CD4-positive, CD25-positive, alpha-beta regulatory T cell (primary cell): ENCODE results near the gene RORB. TPM values are rescaled to one million over a fixed set of nuclear protein-coding genes. Genes with fewer than 3 reads are reported as not detected.
A peak's percentile ranks its signal among the peaks of the same experiment; 100 is the strongest.

Experiments
- ATAC-seq, 2 donors: fragments of 150-1000 bp; cut with Tn5 transposase; one replicate each; pipeline ENCODE4 v1.10.0; 2021; ENCODE audit warnings: low read depth in 2 of 2, moderate number of reproducible peaks in 2 of 2, moderate library complexity in 1 of 2
- DNase-seq, 3 donors: peaks; one replicate each; pipeline versions ENCODE4 v3.0.0 to v3.0.0-alpha.2; 2012 to 2022; ENCODE audit warnings: mixed read lengths in 1 of 3
- H3K27ac ChIP-seq: one replicate; pipeline ENCODE4 v1.7.0; 2013; ENCODE audit warnings: mild to moderate bottlenecking, low read length; ENCODE audit not compliant: insufficient read depth, poor library complexity, severe bottlenecking
- H3K27me3 ChIP-seq: one replicate; pipeline ENCODE4 v1.7.0; 2013; ENCODE audit warnings: low read length; ENCODE audit not compliant: control insufficient read depth, insufficient read depth
- H3K36me3 ChIP-seq: one replicate; pipeline ENCODE4 v1.7.0; 2013; ENCODE audit warnings: mild to moderate bottlenecking, low read length, moderate library complexity; ENCODE audit not compliant: control insufficient read depth, insufficient read depth
- H3K4me1 ChIP-seq: 2 replicates; pipeline ENCODE4 v1.7.0; 2013; ENCODE audit warnings: mild to moderate bottlenecking, low read length; ENCODE audit not compliant: insufficient read depth, control insufficient read depth, poor library complexity, severe bottlenecking
- H3K4me3 ChIP-seq: one replicate; pipeline ENCODE4 v1.7.0; 2013; ENCODE audit warnings: low read depth, mild to moderate bottlenecking, low read length, moderate library complexity
- H3K9me3 ChIP-seq, 2 experiments: 1 replicate in 1 of 2; 2 replicates in 1 of 2; pipeline ENCODE4 v1.7.0; 2013; ENCODE audit warnings: low read length in 2 of 2, mild to moderate bottlenecking in 1 of 2, moderate library complexity in 1 of 2; ENCODE audit not compliant: control insufficient read depth in 2 of 2
- H3K27ac Mint-ChIP-seq, 3 donors: one replicate each; pipeline ENCODE4 v1.8.0; 2020 to 2022; ENCODE audit warnings: mild to moderate bottlenecking in 3 of 3, mixed read lengths in 3 of 3, moderate library complexity in 2 of 3
- H3K27me3 Mint-ChIP-seq: one replicate; pipeline ENCODE4 v1.8.0; 2022; ENCODE audit warnings: mild to moderate bottlenecking, mixed read lengths
- H3K36me3 Mint-ChIP-seq: one replicate; pipeline ENCODE4 v1.8.0; 2020; ENCODE audit warnings: mixed read lengths
- H3K4me1 Mint-ChIP-seq, 4 donors: one replicate each; pipeline ENCODE4 v1.8.0; 2020 to 2022; ENCODE audit warnings: mixed read lengths in 4 of 4, mild to moderate bottlenecking in 1 of 4
- H3K4me3 Mint-ChIP-seq, 4 donors: one replicate each; pipeline ENCODE4 v1.8.0; 2020 to 2022; ENCODE audit warnings: mild to moderate bottlenecking in 4 of 4, mixed read lengths in 4 of 4, moderate library complexity in 3 of 4
- H3K9me3 Mint-ChIP-seq, 7 donors: one replicate each; pipeline ENCODE4 v1.8.0; 2020 to 2022; ENCODE audit warnings: mixed read lengths in 7 of 7, mild to moderate bottlenecking in 3 of 7, moderate library complexity in 2 of 7
- polyA plus RNA-seq, 4 donors: library from polyadenylated mRNA; unstranded; fragments of 300-500 nt; fragmentation: Illumina TruSeq; gene quantifications; one replicate each; pipeline ENCODE4 v1.2.3, GENCODE V29; 2021
- total RNA-seq: library from RNA; stranded (reverse); gene quantifications from one replicate; pipeline ENCODE4 v1.2.3, GENCODE V29; 2022

RORB gene
- total and polyA plus RNA-seq, 5 donors from 2014 or later, result not detected

DNA sequence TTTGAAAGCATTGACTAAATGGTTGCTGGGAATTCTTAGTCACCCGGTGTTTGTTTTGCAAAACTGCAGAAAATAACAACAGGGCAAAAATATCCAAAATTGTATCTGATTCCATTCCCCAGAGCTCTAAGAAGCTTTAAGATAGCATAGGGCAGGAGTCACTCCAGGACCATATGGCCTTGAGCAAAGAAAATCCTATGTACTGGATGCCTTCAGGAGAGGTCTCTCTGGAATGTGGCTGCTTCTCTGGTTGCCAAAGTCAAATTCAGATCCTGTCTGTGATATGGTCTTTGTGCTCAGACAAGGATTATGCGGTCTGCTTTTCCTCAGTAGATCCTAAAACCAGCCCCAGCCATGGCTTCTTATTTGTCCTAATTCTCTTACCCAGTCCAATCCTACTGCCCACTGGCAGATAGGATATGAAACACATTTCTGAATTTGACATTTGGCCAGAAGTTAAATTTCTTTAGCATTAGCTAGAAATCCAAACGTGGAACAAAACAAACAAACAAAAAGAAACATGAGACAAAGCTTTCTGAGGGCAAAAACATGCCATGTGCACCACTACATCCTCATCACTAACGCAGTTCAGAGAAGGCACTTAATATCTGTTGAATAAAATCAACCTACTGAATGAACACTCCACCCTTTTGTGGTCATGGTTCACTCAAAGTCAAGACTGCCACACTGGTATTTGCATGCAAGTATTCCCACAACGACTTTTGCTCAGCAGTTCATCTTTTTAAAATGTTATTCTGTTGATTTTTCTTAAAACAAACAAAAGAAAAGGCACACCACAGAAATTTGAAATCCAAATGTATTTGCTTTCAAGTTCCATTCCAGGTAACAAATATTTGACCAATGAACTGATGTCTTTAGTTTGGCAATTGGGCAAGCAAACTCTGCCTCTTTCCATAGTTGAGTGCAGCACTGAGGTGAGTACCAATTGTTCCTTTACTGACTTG lies 224.8 kb downstream of the RORB start:
- no peaks in the 10 kb centered on the region for H3K36me3 ChIP-seq
- no peak overlapping the region for H3K27ac ChIP-seq
- H3K27me3 Mint-ChIP-seq, result peaks cover 11% of the 10 kb centered on the region
- ATAC-seq (no peak), DNase-seq (no peak)
- no peaks in the 10 kb centered on the region for H3K9me3 ChIP-seq
- no peak overlapping the region for H3K4me3 Mint-ChIP-seq
- no peaks in the 10 kb centered on the region for H3K4me1 ChIP-seq
- no peaks in the 10 kb centered on the region for H3K36me3 Mint-ChIP-seq
- no peak overlapping the region for H3K27ac Mint-ChIP-seq
- H3K4me1 Mint-ChIP-seq, result no peaks in the 10 kb centered on the region
- H3K9me3 Mint-ChIP-seq, result peaks cover 0 to 4% (median 0%) of the 10 kb centered on the region in 7 donors
- H3K27me3 ChIP-seq, result no peaks in the 10 kb centered on the region
- H3K4me3 ChIP-seq, result no peak overlapping the region

DNA sequence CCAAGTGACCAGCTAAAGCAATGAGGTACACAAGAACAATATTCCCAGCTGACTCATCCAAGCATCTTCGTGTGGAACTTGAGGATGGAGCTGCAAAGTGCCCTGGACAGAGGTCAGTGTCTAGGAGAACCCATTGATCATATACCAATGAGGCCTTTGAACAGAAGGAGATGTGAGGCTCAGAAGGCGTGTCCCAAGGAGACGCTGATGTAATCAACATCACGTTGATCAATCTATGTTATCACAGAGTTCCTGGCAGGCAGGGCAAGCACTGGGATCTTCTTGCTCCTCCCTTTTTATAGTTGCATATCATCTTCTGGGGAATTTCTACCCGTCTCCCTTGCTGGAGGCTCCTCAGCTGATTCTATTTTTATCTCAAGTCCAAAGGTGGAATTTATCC lies 227.2 kb downstream of the RORB start:
- DNase-seq, result no peak
- H3K4me3 Mint-ChIP-seq, result no peak overlapping the region
- H3K4me1 ChIP-seq, result no peaks in the 10 kb centered on the region
- H3K4me3 ChIP-seq, result no peak overlapping the region
- H3K9me3 ChIP-seq, result no peaks in the 10 kb centered on the region
- no peaks in the 10 kb centered on the region for H3K27me3 Mint-ChIP-seq
- H3K36me3 ChIP-seq, result no peaks in the 10 kb centered on the region
- ATAC-seq, result no peak
- H3K27ac Mint-ChIP-seq, result no peak overlapping the region
- H3K27ac ChIP-seq, result no peak overlapping the region
- H3K36me3 Mint-ChIP-seq, result no peaks in the 10 kb centered on the region
- peaks cover 0 to 4% (median 0%) of the 10 kb centered on the region in 7 donors for H3K9me3 Mint-ChIP-seq
- no peaks in the 10 kb centered on the region for H3K4me1 Mint-ChIP-seq
- no peaks in the 10 kb centered on the region for H3K27me3 ChIP-seq

GRCh38 chr9:74726581-74726980 lies 229.4 kb downstream of the RORB start:
- Histone ChIP-seq H3K36me3 (no peaks in the 10 kb centered on the region), H3K9me3 (no peaks in the 10 kb centered on the region), H3K4me1 (no peaks in the 10 kb centered on the region), H3K27ac (no peak overlapping the region), H3K27me3 (no peaks in the 10 kb centered on the region), H3K4me3 (no peak overlapping the region)
- Mint-ChIP-seq H3K36me3 (no peaks in the 10 kb centered on the region), H3K9me3 (peaks cover 0 to 4% (median 0%) of the 10 kb centered on the region in 7 donors), H3K4me1 (no peaks in the 10 kb centered on the region), H3K27ac (no peak overlapping the region), H3K27me3 (peaks cover 4% of the 10 kb centered on the region), H3K4me3 (no peak overlapping the region)
- no peak for DNase-seq
- no peak for ATAC-seq

- no peak overlapping the region for H3K4me3 Mint-ChIP-seq
- peaks cover 4% of the 10 kb centered on the region for H3K27me3 Mint-ChIP-seq
- H3K4me1 Mint-ChIP-seq, result no peaks in the 10 kb centered on the region
- peaks cover 0 to 2% (median 0%) of the 10 kb centered on the region in 7 donors for H3K9me3 Mint-ChIP-seq
- H3K36me3 ChIP-seq, result no peaks in the 10 kb centered on the region
- no peak overlapping the region for H3K4me3 ChIP-seq
- H3K4me1 ChIP-seq, result no peaks in the 10 kb centered on the region
- no peaks in the 10 kb centered on the region for H3K27me3 ChIP-seq
- H3K27ac Mint-ChIP-seq, result no peak overlapping the region
- no peaks in the 10 kb centered on the region for H3K36me3 Mint-ChIP-seq
- no peaks in the 10 kb centered on the region for H3K9me3 ChIP-seq
- ATAC-seq, result no peak
- H3K27ac ChIP-seq, result no peak overlapping the region
- DNase-seq, result no peak
Observed at GRCh38 chr9:74728176-74728575, 231.0 kb downstream of the RORB start.

GRCh38 chr9:74729136-74729695 lies 232.1 kb downstream of the RORB start:
- Histone ChIP-seq H3K27ac (no peak overlapping the region), H3K4me1 (no peaks in the 10 kb centered on the region), H3K9me3 (no peaks in the 10 kb centered on the region), H3K4me3 (no peak overlapping the region), H3K27me3 (no peaks in the 10 kb centered on the region), H3K36me3 (no peaks in the 10 kb centered on the region)
- ATAC-seq, result no peak
- Mint-ChIP-seq H3K27me3 (peaks cover 4% of the 10 kb centered on the region), H3K4me3 (peak overlapping the region in 1 of 4 donors; percentile 77), H3K36me3 (no peaks in the 10 kb centered on the region), H3K9me3 (peaks cover 0 to 2% (median 0%) of the 10 kb centered on the region in 7 donors), H3K27ac (no peak overlapping the region), H3K4me1 (no peaks in the 10 kb centered on the region)
- no peak for DNase-seq

DNA sequence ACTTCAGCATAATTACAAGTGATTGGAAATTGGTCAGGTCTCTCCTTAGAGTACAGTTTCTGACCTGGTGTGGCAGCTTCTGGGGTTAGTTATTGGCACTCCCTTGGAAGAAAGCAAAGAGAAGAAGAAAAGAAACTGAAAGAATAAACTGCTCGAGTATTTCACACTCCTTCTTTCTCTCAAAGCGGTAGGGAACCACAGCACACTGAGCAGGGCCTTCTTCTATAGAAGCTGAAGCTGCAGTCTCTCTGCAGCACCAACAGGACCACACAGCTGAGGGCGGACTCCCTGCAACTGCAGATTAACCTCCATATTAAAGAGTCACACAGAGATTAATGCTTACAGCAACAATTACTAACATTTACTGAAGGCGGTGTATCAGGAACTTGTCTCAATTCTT lies 238.6 kb downstream of the RORB start:
- Mint-ChIP-seq H3K27me3 (peaks cover 9% of the 10 kb centered on the region), H3K36me3 (no peaks in the 10 kb centered on the region), H3K9me3 (no peaks in the 10 kb centered on the region), H3K4me3 (no peak overlapping the region), H3K27ac (no peak overlapping the region), H3K4me1 (no peaks in the 10 kb centered on the region)
- Histone ChIP-seq H3K4me1 (no peaks in the 10 kb centered on the region), H3K4me3 (no peak overlapping the region), H3K27ac (no peak overlapping the region), H3K27me3 (peaks cover 4% of the 10 kb centered on the region), H3K9me3 (no peaks in the 10 kb centered on the region), H3K36me3 (no peaks in the 10 kb centered on the region)
- ATAC-seq (no peak), DNase-seq (no peak)

GRCh38 chr9:74736646-74737045 lies 239.5 kb downstream of the RORB start:
- Mint-ChIP-seq H3K4me1 (no peaks in the 10 kb centered on the region), H3K27ac (no peak overlapping the region), H3K36me3 (no peaks in the 10 kb centered on the region), H3K27me3 (peaks cover 16% of the 10 kb centered on the region), H3K4me3 (no peak overlapping the region), H3K9me3 (no peaks in the 10 kb centered on the region)
- Histone ChIP-seq H3K36me3 (no peaks in the 10 kb centered on the region), H3K4me3 (no peak overlapping the region), H3K9me3 (no peaks in the 10 kb centered on the region), H3K4me1 (no peaks in the 10 kb centered on the region), H3K27me3 (peaks cover 6% of the 10 kb centered on the region), H3K27ac (no peak overlapping the region)
- no peak for ATAC-seq
- no peak for DNase-seq
